ENCODE measurements around the gene KCNJ3.
"Not testable (repeated sequence)": the region's sequence is repeated elsewhere in the genome, so short reads cannot be mapped to it uniquely, and the experiment has no call there.

KCNJ3 gene

DNA sequence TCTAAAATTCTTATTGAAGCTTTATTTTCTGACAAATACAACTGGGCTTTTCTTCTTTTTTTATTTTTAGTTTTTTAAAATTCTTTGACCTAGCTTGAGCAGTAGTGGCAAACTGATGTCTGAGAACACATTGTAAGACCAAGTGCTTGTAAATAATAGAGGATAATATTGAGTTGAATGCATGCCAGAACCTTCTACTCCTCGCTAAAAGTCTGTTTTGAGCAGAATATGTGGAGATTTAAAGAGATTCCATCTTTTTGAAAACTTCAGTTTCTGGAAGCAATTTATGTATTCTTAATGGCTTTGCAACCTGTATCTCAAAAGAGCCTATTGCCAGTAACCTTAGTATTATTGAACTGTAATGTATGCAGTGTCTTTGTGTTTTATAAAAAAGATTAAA, 148.3 kb downstream of the KCNJ3 start:
- DNase-seq (ENCODE audit: low read depth), result no peak

DNA sequence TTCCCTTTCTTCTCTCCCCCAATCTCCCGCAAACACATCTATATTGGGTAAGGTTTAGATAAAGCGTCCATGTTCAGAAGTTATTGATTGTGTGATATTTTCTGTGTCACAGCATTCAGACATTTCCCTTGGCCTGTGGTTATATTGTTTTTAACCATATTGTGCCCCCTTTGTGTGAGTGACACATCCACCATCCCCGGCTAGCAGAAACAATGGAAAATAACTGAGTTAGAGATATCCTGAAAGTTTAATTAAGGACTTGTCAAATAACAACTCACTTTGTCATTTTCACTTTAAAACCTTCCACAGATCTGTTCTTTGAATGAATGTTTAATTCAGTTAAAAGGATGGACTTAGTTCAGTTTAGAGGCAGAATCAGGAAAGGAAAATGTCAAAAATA, 151.0 kb downstream of the KCNJ3 start:
- DNase-seq (ENCODE audit: low read depth), result no peak

DNA sequence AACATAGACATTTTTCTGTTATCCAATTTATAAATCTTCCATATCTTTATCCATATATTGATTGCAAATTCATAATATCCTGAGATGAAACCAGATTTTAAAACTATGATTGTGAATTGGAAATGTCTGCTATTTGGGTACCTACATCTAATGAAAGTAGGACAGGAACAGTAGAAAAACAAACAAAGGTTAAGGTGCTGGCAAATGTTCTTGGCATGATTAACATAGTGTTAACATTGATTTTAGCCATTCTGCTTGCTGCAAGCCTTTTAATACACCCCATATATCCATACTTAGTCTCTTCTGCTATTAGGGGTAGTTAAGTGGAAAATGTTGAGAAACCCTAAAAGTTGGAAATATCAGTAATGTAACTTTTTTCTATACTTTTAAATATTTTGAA, 152.0 kb downstream of the KCNJ3 start:
- DNase-seq (ENCODE audit: low read depth), result no peak

DNA sequence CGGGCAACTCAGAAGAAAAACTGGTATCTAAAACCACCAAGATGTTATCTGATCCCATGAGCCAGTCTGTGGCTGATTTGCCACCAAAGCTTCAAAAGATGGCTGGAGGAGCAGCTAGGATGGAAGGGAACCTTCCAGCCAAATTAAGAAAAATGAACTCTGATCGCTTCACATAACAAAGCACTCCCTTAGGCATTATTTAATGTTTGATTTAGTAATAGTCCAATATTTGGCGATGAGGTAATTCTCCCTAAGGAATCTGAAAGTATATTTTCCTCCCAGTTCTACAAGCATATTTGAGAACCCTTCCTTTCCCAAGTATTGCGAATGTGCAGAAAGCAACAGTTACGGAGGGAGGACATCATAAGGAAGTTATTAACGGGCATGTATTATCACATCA, 156.6 kb downstream of the KCNJ3 start:
- DNase-seq (ENCODE audit: low read depth), result no peak

DNA sequence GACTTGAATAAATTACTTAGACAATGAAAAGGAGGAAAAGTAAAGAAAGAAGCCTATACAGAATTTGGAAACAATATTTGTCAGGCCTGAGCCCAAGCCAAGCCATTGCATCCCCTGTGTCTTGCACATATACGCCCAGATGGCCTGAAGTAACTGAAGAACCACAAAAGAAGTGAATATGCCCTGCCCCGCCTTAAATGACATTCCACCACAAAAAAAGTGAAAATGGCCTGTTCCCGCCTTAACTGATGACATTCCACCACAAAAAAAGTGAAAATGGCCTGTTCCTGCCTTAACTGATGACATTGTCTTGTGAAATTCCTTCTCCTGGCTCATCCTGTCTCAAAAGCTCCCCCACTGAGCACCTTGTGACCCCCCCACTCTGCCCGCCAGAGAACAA, 168.7 kb downstream of the KCNJ3 start:
- DNase-seq (ENCODE audit: low read depth), result not testable (repeated sequence)

DNA sequence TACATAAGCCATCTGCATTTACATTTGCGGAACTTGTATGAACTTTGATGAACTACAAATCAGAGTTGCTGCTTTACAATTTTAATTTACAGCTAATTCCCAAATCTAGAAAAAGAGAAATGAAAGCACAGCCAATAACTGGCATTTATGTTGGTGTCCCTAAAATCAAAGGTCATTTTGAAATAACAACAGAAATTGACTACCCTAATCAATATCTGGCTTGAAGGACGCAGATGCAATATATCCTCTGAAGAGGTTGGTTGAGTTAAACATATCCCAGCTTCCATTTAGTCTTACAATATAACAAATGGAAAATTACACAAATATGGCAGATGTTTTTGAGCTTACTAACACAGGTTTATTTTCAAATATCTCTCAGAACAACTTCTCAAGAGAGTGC, 177.5 kb downstream of the KCNJ3 start:
- no peak for DNase-seq (ENCODE audit: low read depth)

DNA sequence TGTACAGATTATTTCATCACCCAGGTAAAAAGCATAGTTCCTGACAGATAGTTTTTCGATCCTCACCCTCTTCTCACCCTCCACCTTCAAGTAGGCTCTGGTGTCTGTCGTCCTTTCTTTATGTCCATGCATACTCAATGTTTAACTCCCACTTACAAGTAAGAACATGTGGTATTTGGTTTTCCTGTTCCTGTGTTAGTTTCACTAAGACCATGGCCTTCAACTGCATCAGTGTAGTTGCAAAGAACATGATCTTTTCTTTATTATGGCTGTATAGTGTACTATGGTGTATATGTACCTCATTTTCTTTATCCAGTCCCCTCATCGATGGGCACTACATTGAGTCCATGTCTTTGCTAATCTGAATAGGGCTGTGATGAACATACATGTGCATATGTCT, 184.2 kb downstream of the KCNJ3 start:
- DNase-seq (ENCODE audit: low read depth), result no peak

DNA sequence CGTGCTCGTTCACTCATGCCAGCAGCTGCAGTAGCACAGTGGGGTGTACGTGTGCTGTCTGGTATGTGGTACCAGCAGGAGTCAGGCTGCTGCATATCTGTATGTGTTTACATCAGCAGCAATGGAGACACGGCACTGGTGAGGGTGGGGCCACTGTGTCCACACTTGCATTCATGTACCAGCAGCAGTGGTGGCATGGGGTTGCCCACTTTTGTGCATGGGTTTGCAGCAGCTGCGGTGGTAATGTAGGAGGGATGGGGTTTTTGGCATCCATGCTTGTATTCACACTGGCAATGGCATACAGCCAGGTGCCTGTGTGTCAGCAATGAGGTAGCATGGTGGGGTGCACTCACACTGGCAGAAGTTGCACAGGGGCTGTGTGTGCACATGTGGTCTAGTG, 187.8 kb downstream of the KCNJ3 start:
- no peak for DNase-seq (ENCODE audit: low read depth)

DNA sequence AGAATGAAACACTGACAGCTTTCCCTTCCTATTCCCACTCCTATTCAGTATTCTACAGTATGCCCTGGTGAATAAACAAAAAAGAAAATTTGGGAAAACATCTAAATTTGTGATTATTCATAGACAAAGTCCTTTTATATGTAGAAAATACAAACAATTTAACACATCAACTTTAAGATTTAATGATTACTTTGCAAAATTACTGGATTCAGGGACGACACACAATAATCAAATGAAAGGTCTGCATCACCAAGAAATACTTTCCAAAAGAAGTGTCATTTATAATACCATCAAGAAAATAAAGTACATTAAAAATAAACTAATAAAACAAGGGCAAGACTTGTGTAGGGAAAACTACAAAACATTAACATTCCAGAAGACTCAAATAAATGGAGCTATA, 199.8 kb downstream of the KCNJ3 start:
- DNase-seq (ENCODE audit: low read depth), result no peak

DNA sequence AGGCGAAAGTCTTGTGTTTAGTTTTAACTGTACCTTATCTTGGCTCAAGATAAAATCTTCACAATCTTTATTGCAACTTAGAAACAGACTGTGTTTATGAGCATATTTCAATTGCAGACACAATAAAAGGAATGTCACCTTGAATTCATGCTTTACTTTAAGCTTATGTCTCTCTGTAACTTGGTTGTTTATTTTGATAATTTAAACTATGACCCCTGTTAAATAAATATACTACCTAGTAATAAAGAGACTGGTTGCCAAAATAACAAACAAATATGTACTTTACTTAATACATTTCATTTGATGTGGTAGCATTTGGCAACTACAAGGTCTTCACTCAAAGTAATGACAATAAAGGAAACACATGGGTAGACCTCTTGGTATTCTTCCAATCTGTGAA, 202.6 kb downstream of the KCNJ3 start:
- no peak for DNase-seq (ENCODE audit: low read depth)
